Measurements from ENCODE around the gene NTN3.

DNA sequence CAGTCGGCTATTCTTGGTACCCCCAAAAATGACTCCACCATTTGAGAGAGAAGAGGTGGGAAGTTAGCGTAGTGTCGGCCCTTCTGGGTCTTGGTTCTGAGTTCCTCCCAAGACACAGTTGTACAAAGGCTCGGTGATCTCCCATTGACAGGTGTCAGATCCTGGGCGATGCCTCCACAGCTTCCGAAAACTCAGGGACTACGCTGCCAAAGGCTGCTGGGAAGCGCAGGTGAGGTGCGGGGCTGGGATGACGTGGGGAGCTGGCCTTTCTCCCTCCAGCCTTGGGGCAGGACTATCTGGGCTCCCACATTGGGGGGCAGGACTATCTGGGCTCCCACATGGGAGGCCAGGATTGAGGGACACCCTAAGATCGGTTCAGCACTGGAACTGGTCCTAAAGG, 31.5 kb upstream of the NTN3 start:
- no peak for TF ChIP-seq CTCF (IDR thresholded peaks at IDR 0.05)
- no peak for TF ChIP-seq ZFX (IDR thresholded peaks at IDR 0.05; ENCODE audit: borderline replicate concordance)

Data from 22Rv1 (cell line).